Measurements from ENCODE around the gene MATCAP1.

The MATCAP1 gene

DNA sequence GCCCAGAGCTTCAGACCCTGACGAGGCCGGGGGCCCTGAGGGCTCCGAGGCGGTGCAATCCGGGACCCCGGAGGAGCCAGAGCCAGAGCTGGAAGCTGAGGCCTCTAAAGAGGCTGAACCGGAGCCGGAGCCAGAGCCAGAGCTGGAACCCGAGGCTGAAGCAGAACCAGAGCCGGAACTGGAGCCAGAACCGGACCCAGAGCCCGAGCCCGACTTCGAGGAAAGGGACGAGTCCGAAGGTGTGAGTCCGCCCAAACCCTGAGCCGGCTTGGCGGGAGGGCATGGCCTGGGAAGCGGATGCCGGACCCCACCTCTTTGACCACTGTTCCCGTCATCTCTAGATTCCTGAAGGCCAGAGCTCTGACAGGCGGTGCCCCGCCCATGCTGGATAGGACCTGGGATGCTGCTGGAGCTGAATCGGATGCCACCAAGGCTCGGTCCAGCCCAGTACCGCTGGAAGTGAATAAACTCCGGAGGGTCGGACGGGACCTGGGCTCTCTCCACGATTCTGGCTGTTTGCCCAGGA is 9.0 kb downstream of the MATCAP1 start:
- in situ Hi-C loops (cut with MboI; ENCODE audit: low sequenced_read_pairs) = no loop called here

- in situ Hi-C loops (cut with MboI; ENCODE audit: low sequenced_read_pairs) = no loop called here
Observed at GRCh38 chr16:67173808-67174705, 9.7 kb downstream of the MATCAP1 start.

DNA sequence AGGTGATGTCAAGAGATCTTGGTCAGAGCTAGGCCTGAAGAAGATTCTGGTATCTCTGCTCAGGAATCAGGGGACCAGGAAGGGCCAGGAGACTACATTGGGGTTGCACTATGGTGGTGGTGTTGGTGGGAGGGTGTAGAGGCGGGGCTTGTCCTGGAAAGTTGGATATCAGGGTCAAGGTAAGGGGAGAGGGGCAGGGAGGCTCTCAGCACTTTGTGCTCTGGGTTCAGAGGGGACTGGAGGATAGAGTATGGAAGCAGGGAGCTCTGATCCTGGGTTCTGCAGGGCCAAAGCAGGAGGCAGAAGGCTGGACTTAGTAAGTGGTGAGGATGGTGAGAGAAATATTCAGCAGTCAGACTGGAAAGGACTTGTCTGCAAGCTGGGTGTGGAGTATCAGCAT is 10.4 kb downstream of the MATCAP1 start:
- in situ Hi-C loops (cut with MboI; ENCODE audit: low sequenced_read_pairs) = no loop called here

DNA sequence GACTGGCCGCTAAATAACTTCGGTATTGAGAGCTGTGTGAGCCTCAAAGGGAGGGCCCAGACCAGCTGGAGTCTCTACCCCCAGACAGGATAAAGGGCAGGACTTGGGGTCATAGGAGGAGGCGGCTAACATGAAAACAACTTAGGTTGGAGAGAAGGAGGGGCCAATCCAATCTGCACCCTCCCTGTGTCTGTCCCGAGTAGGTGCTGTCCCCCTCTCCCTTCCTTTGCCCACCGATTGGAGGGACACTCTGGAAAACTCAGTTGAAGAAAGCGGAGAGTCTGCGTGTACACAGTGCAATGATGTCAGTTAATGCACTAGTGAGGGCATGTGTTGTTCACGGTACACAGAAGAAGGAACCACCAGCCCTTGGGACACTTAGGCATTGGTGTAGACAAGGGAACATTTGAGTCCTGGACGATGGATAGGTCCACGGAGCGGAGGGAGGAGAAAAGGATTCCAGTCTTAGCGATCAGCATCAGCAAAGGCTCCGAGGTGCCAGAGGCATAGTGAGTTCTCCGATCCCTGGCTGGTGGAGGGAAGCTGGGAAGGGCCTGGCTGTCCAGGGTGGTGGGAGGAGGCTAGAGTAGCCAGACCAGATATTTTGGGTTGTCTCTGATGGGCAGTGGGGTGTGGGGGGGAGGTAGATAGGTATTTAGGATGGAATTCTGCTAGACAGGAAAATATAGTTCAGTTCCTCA is 12.7 kb downstream of the MATCAP1 start:
- in situ Hi-C loops (cut with MboI; ENCODE audit: low sequenced_read_pairs) = no loop called here

GRCh38 chr16:67170168-67170948 is 13.4 kb downstream of the MATCAP1 start, which contains the start of gene NOL3:
Gene NOL3, plus strand, starts transcription at chr16:67170538.
- in situ Hi-C loops (cut with MboI; ENCODE audit: low sequenced_read_pairs) = no loop called here

GRCh38 chr16:67169642-67170167 is 14.1 kb downstream of the MATCAP1 start:
- in situ Hi-C loops (cut with MboI; ENCODE audit: low sequenced_read_pairs) = no loop called here

- in situ Hi-C loops (cut with MboI; ENCODE audit: low sequenced_read_pairs) = no loop called here
Observed at GRCh38 chr16:67169011-67169451, 14.7 kb downstream of the MATCAP1 start.

GRCh38 chr16:67167588-67167987 is 16.2 kb downstream of the MATCAP1 start:
- in situ Hi-C loops (cut with MboI; ENCODE audit: low sequenced_read_pairs) = no loop called here

DNA sequence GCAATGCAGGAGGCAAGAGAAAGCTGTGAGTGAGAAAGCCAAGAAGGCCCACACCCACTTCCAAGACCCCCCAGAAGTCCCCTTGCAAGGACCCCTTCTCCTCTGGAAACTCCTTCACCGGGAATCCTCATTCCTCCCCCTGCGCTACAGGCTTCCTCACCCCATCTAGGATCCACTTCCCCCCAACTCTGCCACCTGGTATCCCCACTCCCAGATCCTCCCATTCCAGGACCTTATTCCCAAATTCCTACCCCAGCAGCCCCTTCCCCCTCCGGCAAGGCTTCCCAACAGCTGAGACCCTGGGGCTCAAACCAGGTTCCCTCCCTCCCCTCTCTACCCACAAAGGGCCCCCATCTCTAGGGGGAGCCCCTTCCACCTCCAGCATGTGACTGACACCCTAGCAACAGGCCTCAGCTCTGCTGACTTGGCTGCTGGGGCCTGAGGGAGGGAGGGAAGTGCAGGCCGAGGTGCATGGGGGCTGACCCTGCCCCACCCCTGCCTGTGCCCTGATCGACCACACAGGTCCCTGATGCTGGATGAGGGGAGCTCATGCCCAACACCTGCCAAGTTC is 17.1 kb downstream of the MATCAP1 start:
- in situ Hi-C loops (cut with MboI; ENCODE audit: low sequenced_read_pairs) = no loop called here

GRCh38 chr16:67166110-67166547 is 17.6 kb downstream of the MATCAP1 start:
- in situ Hi-C loops (cut with MboI; ENCODE audit: low sequenced_read_pairs) = no loop called here

- in situ Hi-C loops (cut with MboI; ENCODE audit: low sequenced_read_pairs) = no loop called here
Observed at GRCh38 chr16:67165121-67166078, 18.4 kb downstream of the MATCAP1 start.

- in situ Hi-C loops (cut with MboI; ENCODE audit: low sequenced_read_pairs) = no loop called here
Observed at GRCh38 chr16:67164599-67165061, 19.1 kb downstream of the MATCAP1 start, which contains the start of gene HSF4. Gene HSF4, plus strand, starts transcription at chr16:67164745. Its CDS starts 67 bp downstream, at chr16:67164812.

- in situ Hi-C loops (cut with MboI; ENCODE audit: low sequenced_read_pairs) = no loop called here
Observed at GRCh38 chr16:67163999-67164558, 19.7 kb downstream of the MATCAP1 start.

GRCh38 chr16:67163164-67163998 is 20.4 kb downstream of the MATCAP1 start:
- in situ Hi-C loops (cut with MboI; ENCODE audit: low sequenced_read_pairs) = no loop called here

GRCh38 chr16:67162506-67163163 is 21.1 kb downstream of the MATCAP1 start:
- in situ Hi-C loops (cut with MboI; ENCODE audit: low sequenced_read_pairs) = no loop called here

DNA sequence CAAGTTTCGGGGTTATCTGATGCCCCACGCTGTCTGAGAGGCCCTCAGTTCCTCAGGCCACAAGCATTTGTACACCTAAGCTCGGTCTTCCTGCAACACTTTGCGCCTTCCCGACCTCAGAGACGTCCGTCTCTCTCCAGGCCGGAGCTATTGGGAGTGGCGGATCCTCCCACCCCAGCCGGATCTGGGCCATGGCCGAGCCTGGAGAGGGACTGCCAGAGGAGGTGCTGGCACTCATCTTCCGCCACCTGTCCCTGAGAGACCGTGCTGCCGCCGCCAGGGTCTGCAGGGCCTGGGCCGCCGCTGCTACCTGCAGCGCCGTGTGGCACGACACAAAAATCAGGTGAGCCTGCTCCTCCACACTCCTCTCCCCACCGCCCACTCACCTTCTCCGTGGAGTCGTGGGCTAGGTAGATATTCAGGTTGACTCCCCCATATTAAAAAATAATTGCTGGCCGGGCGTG is 22.1 kb downstream of the MATCAP1 start:
- in situ Hi-C loops (cut with MboI; ENCODE audit: low sequenced_read_pairs) = no loop called here
